Aortic smooth muscle cell (primary cell): ENCODE data around the gene C16orf92. TPM values are rescaled to one million over a fixed set of nuclear protein-coding genes. Genes with fewer than 3 reads are reported as not detected.

Experiments used
- total RNA-seq: library from RNA; depleted of rRNA; stranded (reverse); fragments of >200 nt; gene quantifications from 2 replicates; pipeline ENCODE4 v1.2.3, GENCODE V29; 2014

C16orf92 gene
- total RNA-seq, result not detected in 2 replicates

GRCh38 chr16:30022887-30023286, at the start of gene C16orf92:
Gene C16orf92, plus strand, starts transcription at chr16:30023198. Its CDS starts 143 bp downstream, at chr16:30023341.

GRCh38 chr16:29973384-29974246, 49.4 kb upstream of the C16orf92 start, which contains the start of gene TAOK2:
Gene TAOK2, plus strand, starts transcription at chr16:29973868. Its CDS starts 3,905 bp downstream, at chr16:29977773.

GRCh38 chr16:29995324-29995910, 27.6 kb upstream of the C16orf92 start, which contains the start of gene HIRIP3:
Gene HIRIP3, minus strand, starts transcription at chr16:29995617. Its CDS starts 12 bp downstream, at chr16:29995605.

GRCh38 chr16:29995911-29996765, 26.9 kb upstream of the C16orf92 start, which contains the start of gene INO80E:
Gene INO80E, plus strand, starts transcription at chr16:29996241. Its CDS starts 70 bp downstream, at chr16:29996311.

GRCh38 chr16:30010844-30011713, 11.9 kb upstream of the C16orf92 start, which contains the start of gene DOC2A:
Gene DOC2A, minus strand, starts transcription at chr16:30011027. Its CDS starts 805 bp downstream, at chr16:30010222.

GRCh38 chr16:30030841-30031413, 7.9 kb downstream of the C16orf92 start, which contains the start of gene TLCD3B:
Gene TLCD3B, minus strand, starts transcription at chr16:30031271. Its CDS starts 744 bp downstream, at chr16:30030527.

GRCh38 chr16:30065102-30065942, 42.3 kb downstream of the C16orf92 start, which contains the start of gene ALDOA:
Gene ALDOA, plus strand, starts transcription at chr16:30065760. Its CDS starts 1,138 bp downstream, at chr16:30066898.

Other genes with a start within 250 kb of the C16orf92 start
- not detected in 2 replicates for gene ZG16, start 244.9 kb upstream of the C16orf92 start, total RNA-seq
- 21.1 and 45.7 TPM in 2 replicates for gene KIF22, start 232.4 kb upstream of the C16orf92 start, total RNA-seq
- gene MAZ, start 216.7 kb upstream of the C16orf92 start, total RNA-seq, result 141 and 150 TPM in 2 replicates
- 0.26 and 0.56 TPM in 2 replicates for gene PRRT2, start 211.0 kb upstream of the C16orf92 start, total RNA-seq
- 15.4 and 21.0 TPM in 2 replicates for gene PAGR1, start 207.0 kb upstream of the C16orf92 start, total RNA-seq
- 440 and 506 TPM in 2 replicates for gene MVP, start 202.7 kb upstream of the C16orf92 start, total RNA-seq
- gene CDIPT, start 160.0 kb upstream of the C16orf92 start, total RNA-seq, result 78.7 and 87.2 TPM in 2 replicates
- 6.3 and 10.3 TPM in 2 replicates for gene SEZ6L2, start 123.6 kb upstream of the C16orf92 start, total RNA-seq
- gene ASPHD1, start 122.7 kb upstream of the C16orf92 start, total RNA-seq, result 5.5 and 7.8 TPM in 2 replicates
- 4.2 and 4.8 TPM in 2 replicates for gene KCTD13, start 97.0 kb upstream of the C16orf92 start, total RNA-seq
- gene TMEM219, start 61.1 kb upstream of the C16orf92 start, total RNA-seq, result 80.6 and 84.0 TPM in 2 replicates
- 49.4 and 60.4 TPM in 2 replicates for gene TAOK2, start 49.3 kb upstream of the C16orf92 start, total RNA-seq
- 10.3 and 11.8 TPM in 2 replicates for gene HIRIP3, start 27.6 kb upstream of the C16orf92 start, total RNA-seq
- 16.6 and 20.0 TPM in 2 replicates for gene INO80E, start 27.0 kb upstream of the C16orf92 start, total RNA-seq
- 0.26 and 0.31 TPM in 2 replicates for gene DOC2A, start 12.2 kb upstream of the C16orf92 start, total RNA-seq
- gene TLCD3B, start 8.1 kb downstream of the C16orf92 start, total RNA-seq, result 0.19 and 0.40 TPM in 2 replicates
- 439 and 543 TPM in 2 replicates for gene ALDOA, start 42.6 kb downstream of the C16orf92 start, total RNA-seq
- 167 and 192 TPM in 2 replicates for gene PPP4C, start 52.8 kb downstream of the C16orf92 start, total RNA-seq
- 0.12 and 0.13 TPM in 2 replicates for gene TBX6, start 68.7 kb downstream of the C16orf92 start, total RNA-seq
- 8.5 and 14.8 TPM in 2 replicates for gene YPEL3, start 73.0 kb downstream of the C16orf92 start, total RNA-seq
- gene GDPD3, start 90.3 kb downstream of the C16orf92 start, total RNA-seq, result 0.92 and 0.99 TPM in 2 replicates
- gene MAPK3, start 100.0 kb downstream of the C16orf92 start, total RNA-seq, result 41.0 and 51.9 TPM in 2 replicates
- 0.56 and 0.79 TPM in 2 replicates for gene CORO1A, start 160.4 kb downstream of the C16orf92 start, total RNA-seq
- gene BOLA2B, start 170.5 kb downstream of the C16orf92 start, total RNA-seq, result 17.3 and 39.0 TPM in 2 replicates
- 10.4 and 14.7 TPM in 2 replicates for gene SLX1A, start 170.7 kb downstream of the C16orf92 start, total RNA-seq
- gene SULT1A3, start 176.1 kb downstream of the C16orf92 start, total RNA-seq, result 0.79 and 0.93 TPM in 2 replicates
- gene NPIPB13, start 225.3 kb downstream of the C16orf92 start, total RNA-seq, result 0.26 and 0.93 TPM in 2 replicates